ENCODE results near the gene MRPL41.

DNA sequence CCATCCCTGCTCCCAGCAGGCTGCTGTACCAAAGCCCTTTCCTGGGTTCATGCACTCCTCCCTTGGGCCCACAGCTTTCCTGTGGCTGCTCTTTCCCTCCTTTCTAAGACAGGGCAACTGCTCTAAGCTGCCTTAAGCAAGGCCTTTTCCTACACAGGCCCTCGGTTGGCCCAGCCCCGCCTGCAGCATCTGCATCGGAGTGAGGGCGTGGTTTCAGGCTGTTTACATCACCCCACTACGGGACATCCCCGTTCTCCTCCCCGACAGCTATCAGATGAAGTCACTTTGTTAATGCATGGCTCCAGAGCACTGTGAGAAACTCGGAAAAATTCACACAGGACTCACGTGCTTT lies 23.7 kb downstream of the MRPL41 start:
- TF ChIP-seq POLR2A (IDR thresholded peaks at IDR 0.05; ENCODE audit: low read length) (no peak), GATA1 (IDR thresholded peaks at IDR 0.05; ENCODE audit: low read depth, low read length) (no peak)

Data from erythroblast (primary cell).